Measurements from ENCODE around the gene PTH1R. TPM values are rescaled to one million over a fixed set of nuclear protein-coding genes. Genes with fewer than 3 reads are reported as not detected.

PTH1R gene
- total and polyA plus RNA-seq, 2 donors (not counting 1 experiment from before 2014, with no cell fraction given): 0.67 to 4.3 TPM

GRCh38 chr3:46904303-46905212, 27.0 kb downstream of the PTH1R start:
- H3K9ac ChIP-seq (ENCODE audit: insufficient read depth, low read length): no peak overlapping the region
- no peaks in the 10 kb centered on the region for H3K36me3 ChIP-seq (ENCODE audit: control insufficient read depth, insufficient read depth, low read length)
- TF ChIP-seq EZH2 (IDR thresholded peaks at IDR 0.05; ENCODE audit: low read length, missing control alignments): no peak
- no peak for TF ChIP-seq CTCF (conservative IDR thresholded peaks at IDR 0.05 in 1 of 2, IDR thresholded peaks at IDR 0.05 in 1 of 2; ENCODE audit: low read depth in 1 of 2, low read length in 2 of 2)
- H3K4me3 ChIP-seq (replicated peaks in 1 of 4; ENCODE audit: control extremely low read depth in 1 of 4, insufficient read depth in 1 of 4, low read depth in 3 of 4, low read length in 4 of 4): no peak overlapping the region
- no peaks in the 10 kb centered on the region for H4K20me1 ChIP-seq (ENCODE audit: control insufficient read depth, extremely low read depth, insufficient read depth, low read length)
- H3K27ac ChIP-seq (ENCODE audit: insufficient read depth, low read length): no peak overlapping the region
- H2AFZ ChIP-seq (ENCODE audit: low read length): no peak overlapping the region
- peaks cover 5% of the 10 kb centered on the region for H3K4me1 ChIP-seq (ENCODE audit: control insufficient read depth, extremely low read depth, insufficient read depth, low read length)
- H3K79me2 ChIP-seq (ENCODE audit: control insufficient read depth, insufficient read depth, low read length): no peaks in the 10 kb centered on the region
- DNase-seq (ENCODE audit: low read depth in 2 of 2): no peak
- H3K4me2 ChIP-seq (ENCODE audit: extremely low read depth, insufficient read depth, low read length): no peak overlapping the region
- H3K9me3 ChIP-seq (ENCODE audit: control insufficient read depth, insufficient read depth, low read depth, low read length): no peaks in the 10 kb centered on the region
- H3K27me3 ChIP-seq (ENCODE audit: control insufficient read depth, insufficient read depth, low read length): peaks cover 6% of the 10 kb centered on the region

DNA sequence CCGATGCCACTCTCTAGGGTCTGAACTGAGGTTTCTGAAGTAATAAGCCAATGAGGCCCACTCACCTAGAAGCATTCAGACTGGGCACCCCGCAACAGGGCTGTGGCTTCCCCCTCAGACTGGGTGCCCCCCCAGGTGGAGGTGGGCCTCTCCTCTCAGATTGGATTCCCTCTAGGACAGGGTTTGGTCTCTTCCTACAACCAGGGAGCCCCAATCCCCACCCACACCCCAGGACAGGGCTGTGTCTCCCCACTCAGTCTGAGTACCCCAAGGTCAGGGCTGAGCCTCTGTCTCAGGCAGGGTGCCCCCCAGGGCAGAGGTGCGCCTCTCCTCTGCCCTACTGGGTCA, 27.7 kb downstream of the PTH1R start:
- H2AFZ ChIP-seq (ENCODE audit: low read length): no peak overlapping the region
- no peak overlapping the region for H3K4me3 ChIP-seq (replicated peaks in 1 of 4; ENCODE audit: control extremely low read depth in 1 of 4, insufficient read depth in 1 of 4, low read depth in 3 of 4, low read length in 4 of 4)
- DNase-seq (ENCODE audit: low read depth in 2 of 2): no peak
- H3K9me3 ChIP-seq (ENCODE audit: control insufficient read depth, insufficient read depth, low read depth, low read length): no peaks in the 10 kb centered on the region
- H3K27ac ChIP-seq (ENCODE audit: insufficient read depth, low read length): no peak overlapping the region
- no peak overlapping the region for H3K4me2 ChIP-seq (ENCODE audit: extremely low read depth, insufficient read depth, low read length)
- peaks cover 6% of the 10 kb centered on the region for H3K27me3 ChIP-seq (ENCODE audit: control insufficient read depth, insufficient read depth, low read length)
- TF ChIP-seq CTCF (conservative IDR thresholded peaks at IDR 0.05 in 1 of 2, IDR thresholded peaks at IDR 0.05 in 1 of 2; ENCODE audit: low read depth in 1 of 2, low read length in 2 of 2) (no peak), EZH2 (IDR thresholded peaks at IDR 0.05; ENCODE audit: low read length, missing control alignments) (no peak)
- H4K20me1 ChIP-seq (ENCODE audit: control insufficient read depth, extremely low read depth, insufficient read depth, low read length): no peaks in the 10 kb centered on the region
- peaks cover 6% of the 10 kb centered on the region for H3K4me1 ChIP-seq (ENCODE audit: control insufficient read depth, extremely low read depth, insufficient read depth, low read length)
- H3K9ac ChIP-seq (ENCODE audit: insufficient read depth, low read length): no peak overlapping the region
- H3K36me3 ChIP-seq (ENCODE audit: control insufficient read depth, insufficient read depth, low read length): no peaks in the 10 kb centered on the region
- no peaks in the 10 kb centered on the region for H3K79me2 ChIP-seq (ENCODE audit: control insufficient read depth, insufficient read depth, low read length)

DNA sequence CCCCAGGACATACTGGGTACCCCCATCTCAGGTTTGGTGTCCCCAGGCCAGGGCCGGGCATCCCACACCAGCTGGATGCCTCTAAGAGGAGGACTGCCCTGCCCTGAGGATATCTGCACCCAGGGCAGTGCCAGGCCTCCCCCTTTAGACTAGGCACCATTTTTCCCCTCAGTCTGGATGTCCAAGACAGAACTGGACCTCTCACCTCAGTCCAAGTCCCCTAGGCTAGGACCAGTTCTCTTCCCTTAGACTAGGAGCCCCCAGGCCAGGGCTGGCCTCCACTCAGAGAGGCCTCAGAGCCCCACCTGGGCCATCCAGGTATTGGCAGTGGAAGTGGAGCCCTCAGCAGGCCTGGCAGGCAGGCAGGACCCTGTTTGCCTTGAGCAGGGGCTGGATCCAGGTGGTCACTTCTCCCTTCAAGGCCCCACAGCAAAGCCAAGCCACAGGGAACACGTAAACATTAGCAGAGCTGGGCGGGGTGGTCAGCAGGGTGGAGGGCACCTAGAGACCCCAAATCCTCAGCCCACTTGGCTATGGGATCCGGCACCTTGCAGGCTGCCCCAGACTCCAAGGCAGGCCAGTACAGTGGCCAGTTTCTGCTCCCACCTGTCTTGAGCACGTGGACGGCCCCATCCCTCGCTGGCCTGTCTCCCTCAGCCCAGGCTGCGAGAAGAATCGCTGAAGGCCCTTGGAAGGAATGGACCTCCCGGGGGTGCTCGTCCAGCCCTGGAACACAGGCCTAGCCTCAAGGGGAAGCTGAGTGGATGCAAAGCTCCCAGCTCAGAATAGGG, 28.3 kb downstream of the PTH1R start:
- H3K4me3 ChIP-seq (replicated peaks in 1 of 4; ENCODE audit: control extremely low read depth in 1 of 4, insufficient read depth in 1 of 4, low read depth in 3 of 4, low read length in 4 of 4): no peak overlapping the region
- peaks cover 6% of the 10 kb centered on the region for H3K4me1 ChIP-seq (ENCODE audit: control insufficient read depth, extremely low read depth, insufficient read depth, low read length)
- no peak overlapping the region for H3K27ac ChIP-seq (ENCODE audit: insufficient read depth, low read length)
- no peak overlapping the region for H3K9ac ChIP-seq (ENCODE audit: insufficient read depth, low read length)
- no peaks in the 10 kb centered on the region for H3K9me3 ChIP-seq (ENCODE audit: control insufficient read depth, insufficient read depth, low read depth, low read length)
- H3K36me3 ChIP-seq (ENCODE audit: control insufficient read depth, insufficient read depth, low read length): no peaks in the 10 kb centered on the region
- peaks cover 6% of the 10 kb centered on the region for H3K27me3 ChIP-seq (ENCODE audit: control insufficient read depth, insufficient read depth, low read length)
- no peak overlapping the region for H2AFZ ChIP-seq (ENCODE audit: low read length)
- no peak for DNase-seq (ENCODE audit: low read depth in 2 of 2)
- no peak overlapping the region for H3K4me2 ChIP-seq (ENCODE audit: extremely low read depth, insufficient read depth, low read length)
- H3K79me2 ChIP-seq (ENCODE audit: control insufficient read depth, insufficient read depth, low read length): no peaks in the 10 kb centered on the region
- TF ChIP-seq CTCF (conservative IDR thresholded peaks at IDR 0.05 in 1 of 2, IDR thresholded peaks at IDR 0.05 in 1 of 2; ENCODE audit: low read depth in 1 of 2, low read length in 2 of 2): no peak
- TF ChIP-seq EZH2 (IDR thresholded peaks at IDR 0.05; ENCODE audit: low read length, missing control alignments): no peak
- H4K20me1 ChIP-seq (ENCODE audit: control insufficient read depth, extremely low read depth, insufficient read depth, low read length): no peaks in the 10 kb centered on the region
